ENCODE data around the gene DTHD1. TPM values are rescaled to one million over a fixed set of nuclear protein-coding genes. Genes with fewer than 3 reads are reported as not detected.

DTHD1 gene
- total RNA-seq, 6 donors from 2014 or later, result 0.83 to 47.4 (median 7.2) TPM

DNA sequence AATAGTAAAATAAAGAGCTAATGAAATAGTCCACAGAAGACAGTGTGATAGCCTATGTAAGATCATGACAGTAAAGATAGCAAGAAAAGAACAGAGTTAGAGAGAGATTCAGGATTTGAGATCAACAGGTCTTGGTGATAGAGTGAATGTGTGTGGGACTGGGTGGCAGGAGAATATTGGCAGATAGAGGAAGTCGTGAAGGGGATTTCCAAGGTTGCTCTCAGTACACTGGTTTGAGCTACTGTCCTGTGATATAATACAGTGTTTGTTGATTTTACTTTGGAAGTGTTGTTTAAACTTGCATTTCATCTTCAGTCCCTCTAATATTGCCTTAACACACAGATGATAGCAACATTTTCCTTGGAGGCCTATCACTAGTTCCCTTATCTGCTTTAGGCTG, 44.1 kb downstream of the DTHD1 start:
- Histone ChIP-seq H3K27me3 (no peaks in the 10 kb centered on the region), H3K36me3 (no peaks in the 10 kb centered on the region), H3K9me3 (no peaks in the 10 kb centered on the region), H3K4me3 (no peak overlapping the region), H3K27ac (no peak overlapping the region), H3K4me1 (peaks cover 0 to 10% (median 2%) of the 10 kb centered on the region in 4 donors)
- 17 to 70% methylated on average over 1 of the region's 1 CpG for WGBS, 2 donors
- TF ChIP-seq CTCF (IDR thresholded peaks at IDR 0.05) (no peak), EP300 (IDR thresholded peaks at IDR 0.05) (no peak), POLR2A (IDR thresholded peaks at IDR 0.05) (no peak)
- DNase-seq, result no peak
- no peak for ATAC-seq (ENCODE audit: low FRiP score in 2 of 2)

DNA sequence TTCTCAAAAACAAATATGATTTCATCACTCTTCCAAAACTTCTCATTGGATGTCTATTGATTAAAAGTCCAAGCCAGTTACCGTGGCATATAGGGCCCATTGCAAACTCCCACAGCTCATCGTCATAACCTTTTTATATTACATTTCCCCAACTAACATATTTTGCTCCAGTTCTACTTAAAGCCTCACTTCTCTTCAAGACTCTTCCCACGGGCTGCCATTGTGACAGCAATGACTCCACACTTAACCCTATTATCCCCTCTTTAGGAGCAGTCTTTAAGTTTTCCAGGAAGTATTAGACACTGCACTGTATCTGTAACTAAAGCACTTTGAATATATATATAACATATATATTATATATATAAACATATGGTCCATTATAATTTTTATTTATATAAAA, 44.5 kb downstream of the DTHD1 start:
- H3K4me1 ChIP-seq, result peaks cover 0 to 10% (median 2%) of the 10 kb centered on the region in 4 donors
- H3K27me3 ChIP-seq, result no peaks in the 10 kb centered on the region
- no peak for DNase-seq
- TF ChIP-seq CTCF (IDR thresholded peaks at IDR 0.05) (no peak), POLR2A (IDR thresholded peaks at IDR 0.05) (no peak), POLR2AphosphoS5 (IDR thresholded peaks at IDR 0.05) (no peak)
- H3K27ac ChIP-seq, result no peak overlapping the region
- H3K9me3 ChIP-seq, result no peaks in the 10 kb centered on the region
- whole genome bisulfite sequencing, 2 donors, result 73 to 76% methylated on average over 3 of the region's 3 CpGs
- H3K4me3 ChIP-seq, result no peak overlapping the region
- no peak for ATAC-seq (ENCODE audit: low FRiP score in 2 of 2)
- H3K36me3 ChIP-seq, result no peaks in the 10 kb centered on the region

DNA sequence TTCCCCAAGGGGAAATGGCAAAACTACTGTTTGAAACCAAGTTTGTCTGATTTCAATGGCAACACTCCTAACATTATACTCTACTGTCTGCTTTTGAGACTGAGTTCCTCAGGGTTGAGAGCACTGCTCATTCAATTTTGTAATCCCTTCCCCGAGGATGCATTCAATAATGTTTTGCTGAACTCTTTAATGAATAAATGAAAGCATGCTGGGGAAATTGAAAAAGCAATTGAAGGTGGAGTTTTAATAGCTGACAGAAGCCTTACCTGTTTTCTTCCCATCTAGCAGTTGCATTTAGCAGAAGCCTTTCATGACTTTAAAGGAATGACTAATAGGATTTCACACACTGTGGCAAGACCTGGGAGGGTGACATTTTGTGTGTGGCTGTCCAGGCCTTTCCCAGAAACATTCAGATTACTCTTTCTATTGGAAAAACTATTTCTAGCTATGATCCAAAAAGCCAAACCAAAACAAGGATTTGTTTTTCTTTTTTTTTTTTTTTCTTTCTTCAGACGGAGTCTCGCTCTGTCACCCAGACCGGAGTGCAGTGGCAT, 45.1 kb downstream of the DTHD1 start:
- no peaks in the 10 kb centered on the region for H3K9me3 ChIP-seq
- no peak overlapping the region for H3K4me3 ChIP-seq
- DNase-seq (no peak), ATAC-seq (ENCODE audit: low FRiP score in 2 of 2) (no peak)
- H3K27me3 ChIP-seq, result no peaks in the 10 kb centered on the region
- H3K4me1 ChIP-seq, result peaks cover 0 to 7% (median 2%) of the 10 kb centered on the region in 4 donors
- H3K36me3 ChIP-seq, result no peaks in the 10 kb centered on the region
- no peak overlapping the region for H3K27ac ChIP-seq
- no peak for TF ChIP-seq POLR2AphosphoS5 (IDR thresholded peaks at IDR 0.05)
- TF ChIP-seq EP300 (IDR thresholded peaks at IDR 0.05), result no peak
- no peak for TF ChIP-seq POLR2A (IDR thresholded peaks at IDR 0.05)
- TF ChIP-seq CTCF (IDR thresholded peaks at IDR 0.05), result no peak
- WGBS, 2 donors, result 86 to 99% methylated on average over 4 of the region's 4 CpGs

DNA sequence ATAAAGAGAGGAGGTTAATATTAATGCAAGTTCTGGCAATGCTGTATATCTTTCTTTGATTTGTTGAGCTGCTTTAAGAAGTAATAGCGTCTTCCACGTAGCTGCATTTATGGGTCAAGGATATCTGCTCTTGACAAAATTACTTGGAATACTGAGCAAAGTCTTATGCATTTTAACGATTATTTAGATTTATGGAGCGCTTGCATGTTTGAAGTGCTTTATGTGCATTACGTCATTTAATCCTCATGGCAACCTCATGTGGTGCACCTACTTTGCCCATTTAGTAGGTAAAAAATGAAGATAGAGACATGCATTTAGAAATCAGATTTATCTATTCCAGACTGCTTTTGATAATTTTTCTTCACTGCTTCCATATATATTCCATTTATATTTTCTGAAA, 46.0 kb downstream of the DTHD1 start:
- peaks cover 0 to 7% (median 2%) of the 10 kb centered on the region in 4 donors for H3K4me1 ChIP-seq
- ATAC-seq (ENCODE audit: low FRiP score in 2 of 2) (no peak), DNase-seq (no peak)
- TF ChIP-seq POLR2A (IDR thresholded peaks at IDR 0.05), result no peak
- TF ChIP-seq CTCF (IDR thresholded peaks at IDR 0.05), result no peak
- TF ChIP-seq POLR2AphosphoS5 (IDR thresholded peaks at IDR 0.05), result no peak
- no peak for TF ChIP-seq EP300 (IDR thresholded peaks at IDR 0.05)
- WGBS, 2 donors, result 73 to 84% methylated on average over 5 of the region's 5 CpGs
- H3K9me3 ChIP-seq, result no peaks in the 10 kb centered on the region
- no peak overlapping the region for H3K4me3 ChIP-seq
- H3K27me3 ChIP-seq, result no peaks in the 10 kb centered on the region
- H3K36me3 ChIP-seq, result no peaks in the 10 kb centered on the region
- no peak overlapping the region for H3K27ac ChIP-seq

DNA sequence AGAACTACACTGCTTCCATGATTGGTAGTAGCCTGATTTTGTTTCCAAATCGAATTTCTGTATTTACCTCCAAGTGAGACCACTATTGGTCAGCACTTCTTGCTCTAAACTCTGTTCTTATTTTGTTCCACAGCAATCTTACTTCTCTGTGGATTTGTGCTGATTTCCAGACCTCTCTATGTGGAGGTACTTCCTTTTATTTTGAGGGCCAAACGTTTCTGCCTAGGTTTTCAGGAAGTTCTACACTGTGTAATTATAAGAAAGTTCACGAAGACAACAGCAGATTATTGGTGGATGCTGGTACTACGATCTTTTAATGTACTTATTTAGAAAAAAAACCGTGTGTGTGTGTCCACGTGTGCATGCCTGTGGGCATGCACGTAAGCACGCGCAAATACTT, 46.7 kb downstream of the DTHD1 start:
- ATAC-seq (ENCODE audit: low FRiP score in 2 of 2), result peak in 1 of 2 donors; percentile 56
- 79 to 82% methylated on average over 9 of the region's 9 CpGs for WGBS, 2 donors

More for the DNA sequence above, 46.7 kb downstream of the DTHD1 start:
- Histone ChIP-seq H3K36me3 (no peaks in the 10 kb centered on the region), H3K27me3 (no peaks in the 10 kb centered on the region), H3K4me3 (no peak overlapping the region), H3K4me1 (peaks cover 0 to 7% (median 2%) of the 10 kb centered on the region in 4 donors), H3K27ac (no peak overlapping the region), H3K9me3 (no peaks in the 10 kb centered on the region)
- no peak for DNase-seq
- TF ChIP-seq POLR2AphosphoS5 (IDR thresholded peaks at IDR 0.05) (no peak), EP300 (IDR thresholded peaks at IDR 0.05) (no peak), POLR2A (IDR thresholded peaks at IDR 0.05) (no peak), CTCF (IDR thresholded peaks at IDR 0.05) (no peak)
